Measurements from ENCODE around the gene HIVEP3.

- TF ChIP-seq ATF3 (CRISPR knock-in tag; IDR thresholded peaks at IDR 0.05) (no peak), MAFK (conservative IDR thresholded peaks at IDR 0.05 in 1 of 2, IDR thresholded peaks at IDR 0.05 in 1 of 2; ENCODE audit: low read length in 2 of 2) (no peak), TBX3 (IDR thresholded peaks at IDR 0.05; ENCODE audit: borderline replicate concordance) (no peak), CTCF (CRISPR knock-in tag; IDR thresholded peaks at IDR 0.05) (no peak), MED8 (CRISPR knock-in tag; IDR thresholded peaks at IDR 0.05; ENCODE audit: insufficient replicate concordance) (no peak), POLR2AphosphoS5 (IDR thresholded peaks at IDR 0.05; ENCODE audit: low read depth, low read length) (no peak), TIGD3 (CRISPR knock-in tag; IDR thresholded peaks at IDR 0.05; ENCODE audit: borderline replicate concordance) (no peak), ZNF143 (CRISPR knock-in tag; IDR thresholded peaks at IDR 0.05) (no peak), POLR2A (IDR thresholded peaks at IDR 0.05; ENCODE audit: insufficient read depth in 1 of 2, low read depth in 2 of 2, low read length in 2 of 2) (no peak), CENPX (CRISPR knock-in tag; IDR thresholded peaks at IDR 0.05) (no peak), TFDP1 (CRISPR knock-in tag; IDR thresholded peaks at IDR 0.05; ENCODE audit: borderline replicate concordance) (no peak)
Observed at GRCh38 chr1:41876576-41877445, 41.9 kb downstream of the HIVEP3 start.

All from HepG2 (cell line).